LoVo (cell line): Measurements from ENCODE around the gene PRKCH.
"Not testable (repeated sequence)": the region's sequence is repeated elsewhere in the genome, so short reads cannot be mapped to it uniquely, and the experiment has no call there.

Experiments
- DNase-seq: peaks from one replicate; pipeline ENCODE4 v3.0.0-alpha.2; 2016; ENCODE audit warnings: low spot score

The PRKCH gene

GRCh38 chr14:61459229-61459628 lies 137.8 kb downstream of the PRKCH start:
- no peak for DNase-seq

DNA sequence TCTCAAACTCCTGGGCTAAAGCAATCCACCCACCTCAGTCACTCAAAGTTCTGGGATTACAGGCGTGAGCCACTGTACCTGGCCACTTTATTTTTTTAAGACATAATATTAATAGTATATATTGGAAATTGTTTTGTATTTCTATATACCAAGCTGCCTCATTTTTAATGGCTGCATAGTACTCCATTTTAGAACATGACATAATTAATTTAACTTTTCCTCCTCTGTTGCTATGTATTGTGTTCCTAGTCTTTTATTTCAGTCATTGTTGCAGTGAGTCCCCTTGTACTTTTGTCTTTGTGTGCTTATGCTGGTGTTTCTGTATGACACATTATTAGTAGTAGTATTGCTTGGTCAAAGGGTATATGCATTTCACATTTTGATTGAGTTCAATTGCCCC lies 138.7 kb downstream of the PRKCH start:
- DNase-seq: no peak

DNA sequence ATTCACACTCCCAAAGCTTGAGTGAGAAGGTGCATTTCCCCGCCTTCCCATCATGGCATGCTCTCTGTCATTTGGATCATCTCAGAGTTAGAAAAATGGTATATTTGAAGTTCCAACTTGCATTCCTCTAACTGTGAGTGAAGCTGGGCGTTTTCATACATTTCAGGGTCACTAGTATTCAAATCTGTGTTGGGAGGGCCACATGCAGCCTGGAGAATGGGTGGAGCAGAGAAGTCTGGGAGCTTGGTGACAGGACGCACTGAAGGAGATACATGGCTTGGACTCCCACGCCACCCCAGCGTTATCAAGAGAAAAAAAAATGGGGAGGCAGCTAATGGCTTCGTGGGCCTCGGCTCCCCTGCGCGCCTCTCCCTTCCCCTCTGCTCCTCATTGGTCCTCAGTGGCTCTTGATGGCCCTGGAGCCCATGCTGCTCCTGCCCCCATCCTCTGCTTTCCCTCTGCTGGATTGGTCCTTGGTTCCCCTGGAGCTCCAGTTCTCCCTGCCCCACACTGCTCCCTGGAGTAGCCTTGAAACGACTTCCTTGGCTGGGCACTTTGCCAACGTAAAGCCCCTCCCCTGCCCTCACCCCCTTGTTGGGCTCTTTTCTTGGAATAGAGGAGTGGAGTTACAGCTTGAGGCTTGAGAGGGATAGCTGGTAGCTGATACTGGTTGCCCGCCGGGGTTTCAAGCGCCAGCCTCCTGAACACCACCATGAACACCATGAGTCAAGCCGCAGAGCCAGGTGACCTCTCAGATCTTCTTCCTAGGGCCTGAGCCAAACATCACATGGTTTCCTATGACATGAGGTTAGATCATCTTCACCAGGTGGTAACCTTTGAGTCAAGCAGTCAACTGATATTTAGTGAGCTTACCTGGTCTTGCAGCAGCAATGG lies 139.6 kb downstream of the PRKCH start:
- DNase-seq: peak; percentile 11

DNA sequence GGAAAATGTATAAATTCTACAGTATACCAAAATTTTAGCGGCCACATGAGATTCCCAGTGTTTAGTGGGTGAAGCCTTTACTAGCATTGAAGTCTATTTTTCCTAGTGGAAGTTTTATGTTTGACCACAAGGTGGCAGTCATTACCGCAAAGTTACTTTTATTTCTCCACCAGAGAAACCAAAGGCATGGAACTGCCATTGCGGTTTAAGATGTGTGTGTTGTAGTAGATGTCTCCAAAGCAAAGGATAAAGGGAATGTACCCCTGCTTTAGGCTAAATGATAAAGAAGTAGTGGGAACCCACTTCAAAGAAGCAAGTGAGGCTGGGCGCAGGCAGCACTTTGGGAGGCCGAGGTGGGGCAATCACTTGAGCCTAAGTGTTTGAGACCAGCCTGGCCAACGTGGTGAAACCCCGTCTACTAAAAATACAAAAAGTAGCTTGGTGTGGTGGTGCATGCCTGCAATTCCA lies 140.5 kb downstream of the PRKCH start:
- DNase-seq: peak; percentile 66

DNA sequence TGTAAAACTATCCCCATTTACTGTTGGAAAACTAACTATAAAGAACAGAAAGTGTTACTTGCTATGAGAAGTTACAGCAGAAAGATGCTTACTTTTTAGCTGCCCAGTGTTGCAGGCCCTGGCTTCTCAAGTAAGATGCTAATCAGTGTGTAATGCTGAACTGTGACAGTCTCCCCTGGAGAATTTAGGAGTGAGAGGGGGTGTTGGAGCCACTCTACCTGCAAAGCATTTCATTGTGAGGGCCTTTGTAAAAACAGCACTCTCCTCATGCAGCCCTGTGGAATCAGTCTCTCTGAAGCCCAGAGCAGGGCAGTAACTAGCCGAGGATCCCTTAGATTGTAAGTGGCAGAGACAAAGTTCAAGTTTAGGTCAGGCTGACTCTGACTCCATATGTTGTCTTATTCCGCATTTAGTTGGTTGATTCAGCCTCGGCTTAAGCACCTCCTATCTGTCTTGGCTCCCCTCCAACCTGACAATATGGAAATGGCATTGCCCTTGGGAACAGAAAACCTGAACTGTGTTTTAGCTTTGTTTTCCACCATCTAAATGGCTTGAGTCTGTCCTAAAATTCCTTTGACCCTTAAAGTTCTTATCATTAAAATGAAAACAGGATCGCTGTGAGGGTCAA lies 141.3 kb downstream of the PRKCH start:
- DNase-seq: no peak

DNA sequence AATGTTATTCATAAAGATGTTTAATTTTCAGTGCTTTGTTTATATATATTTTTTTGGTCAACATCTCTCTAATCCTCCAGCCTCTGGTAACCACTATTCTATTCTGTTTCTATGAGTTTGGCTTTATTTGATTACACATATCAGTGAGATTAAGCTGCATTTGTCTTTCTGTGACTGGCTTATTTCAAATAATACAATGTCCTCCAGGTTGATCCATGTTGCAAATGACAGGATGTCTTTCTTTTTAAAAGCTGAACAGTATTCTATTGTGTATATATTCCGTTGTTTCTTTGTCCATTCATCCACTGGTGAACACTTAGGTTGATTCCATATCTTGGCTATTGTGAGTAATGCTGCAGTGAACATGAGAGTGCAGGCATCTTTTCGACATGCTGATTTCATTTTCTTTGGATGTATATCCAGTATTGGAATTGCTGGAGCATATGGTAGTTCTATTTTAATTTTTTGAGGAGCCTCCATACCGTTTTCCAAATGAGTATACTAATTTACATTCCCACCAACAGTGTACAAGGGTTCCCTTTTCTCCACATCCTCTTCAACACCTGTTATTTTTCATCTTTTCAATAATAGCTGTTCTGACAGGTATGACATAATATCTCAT lies 142.4 kb downstream of the PRKCH start:
- no peak for DNase-seq

DNA sequence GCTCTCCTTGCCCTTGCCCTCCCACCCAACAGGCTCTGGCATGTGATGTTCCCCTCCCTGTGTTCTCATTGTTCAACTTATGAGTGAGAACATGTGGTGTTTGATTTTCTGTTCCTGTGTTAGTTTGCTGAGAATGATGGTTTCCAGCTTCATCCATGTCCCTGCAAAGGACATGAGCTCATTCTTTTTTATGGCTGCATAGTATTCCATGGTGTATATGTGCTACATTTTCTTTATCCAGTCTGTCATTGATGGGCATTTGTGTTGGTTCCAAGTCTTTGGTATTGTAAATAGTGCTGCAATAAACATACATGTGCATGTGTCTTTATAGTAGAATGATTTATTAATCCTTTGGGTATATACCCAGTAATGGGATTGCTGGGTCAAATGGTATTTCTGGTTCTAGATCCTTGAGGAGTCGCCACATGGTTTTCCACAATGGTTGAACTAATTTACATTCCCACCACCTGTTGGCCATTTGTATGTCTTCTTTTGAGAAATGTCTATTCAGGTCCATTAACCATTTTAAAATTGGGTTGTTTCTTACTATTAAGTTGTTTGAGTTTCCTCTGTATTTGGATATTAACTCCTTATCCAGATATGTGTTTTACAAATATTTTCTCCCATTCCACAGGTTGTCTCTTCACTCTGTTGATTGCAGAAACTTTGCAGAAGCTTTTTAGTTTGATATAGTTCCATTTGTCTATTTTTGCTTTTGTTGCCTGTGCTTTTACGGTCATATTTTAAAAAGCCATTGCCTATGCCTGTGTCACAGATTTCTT lies 143.4 kb downstream of the PRKCH start:
- DNase-seq: not testable (repeated sequence)

DNA sequence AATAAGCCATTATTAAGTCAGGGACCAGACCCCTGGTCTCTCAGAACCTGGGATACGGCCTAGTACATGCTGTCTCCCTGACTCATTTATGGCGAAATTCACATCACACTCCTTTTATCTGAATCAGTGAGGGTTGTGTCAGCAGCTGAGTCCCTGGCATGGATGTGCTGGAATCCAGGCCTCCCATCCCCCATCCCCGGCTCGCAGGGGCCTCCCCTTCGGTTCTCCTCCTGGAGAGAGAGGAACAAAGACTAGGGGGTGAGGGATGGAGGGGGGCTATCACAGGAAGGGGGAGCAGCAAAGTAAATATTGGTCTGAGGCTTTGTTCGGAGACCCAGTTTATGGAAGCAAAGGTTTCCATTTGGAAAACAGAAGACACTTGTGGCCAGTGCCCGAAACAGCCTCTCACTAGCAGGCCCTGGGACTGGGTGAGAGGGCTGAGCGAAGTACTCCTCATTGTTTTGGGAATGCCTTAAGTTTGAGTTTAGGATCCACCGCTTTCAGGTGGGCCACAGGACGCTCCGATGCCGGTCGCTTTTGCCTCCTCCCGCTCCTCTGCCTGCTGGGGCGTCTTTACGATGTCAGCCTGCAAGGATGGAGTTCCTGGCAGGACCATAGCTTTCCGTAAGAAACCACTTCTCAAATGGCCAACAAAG lies 145.0 kb downstream of the PRKCH start:
- no peak for DNase-seq

GRCh38 chr14:61466905-61467280 lies 145.5 kb downstream of the PRKCH start:
- no peak for DNase-seq

GRCh38 chr14:61467296-61467695 lies 145.9 kb downstream of the PRKCH start:
- DNase-seq: no peak

DNA sequence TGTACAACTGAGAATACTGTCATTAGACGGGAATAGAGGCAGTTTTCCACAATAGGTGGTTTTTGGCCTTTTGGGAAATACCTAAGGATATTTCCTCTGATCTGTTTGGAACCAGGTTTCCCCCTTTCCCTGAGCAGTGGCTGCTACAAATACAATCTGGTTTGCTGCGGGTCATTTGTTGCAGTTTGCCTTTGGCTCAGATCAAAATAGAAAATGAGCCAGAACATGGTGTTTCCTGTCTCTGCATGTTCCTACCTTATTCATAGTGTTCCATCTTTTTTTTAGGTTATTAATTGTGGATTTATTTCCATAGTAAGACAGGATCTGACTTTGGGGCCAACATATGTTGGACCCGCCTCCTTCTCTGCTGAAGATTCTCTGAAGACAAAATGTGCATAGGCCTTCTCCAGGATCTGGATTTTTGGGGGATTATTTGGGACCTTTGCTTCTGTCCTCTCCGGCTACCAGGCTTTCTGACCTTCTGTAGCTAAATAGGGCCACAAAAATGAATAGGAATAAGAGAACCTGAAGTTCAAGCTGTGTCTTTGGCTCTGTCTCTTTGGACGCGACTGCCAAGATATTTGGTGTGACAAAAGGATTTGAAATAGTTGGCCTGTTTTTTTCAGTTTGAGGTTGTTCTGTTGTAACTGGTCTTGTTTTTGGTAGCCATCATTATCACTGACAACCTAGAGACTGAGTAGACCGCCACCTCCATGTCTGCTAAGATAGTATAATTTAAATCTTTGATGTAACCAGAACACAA lies 146.9 kb downstream of the PRKCH start:
- DNase-seq: no peak

GRCh38 chr14:61469781-61470180 lies 148.4 kb downstream of the PRKCH start:
- no peak for DNase-seq

DNA sequence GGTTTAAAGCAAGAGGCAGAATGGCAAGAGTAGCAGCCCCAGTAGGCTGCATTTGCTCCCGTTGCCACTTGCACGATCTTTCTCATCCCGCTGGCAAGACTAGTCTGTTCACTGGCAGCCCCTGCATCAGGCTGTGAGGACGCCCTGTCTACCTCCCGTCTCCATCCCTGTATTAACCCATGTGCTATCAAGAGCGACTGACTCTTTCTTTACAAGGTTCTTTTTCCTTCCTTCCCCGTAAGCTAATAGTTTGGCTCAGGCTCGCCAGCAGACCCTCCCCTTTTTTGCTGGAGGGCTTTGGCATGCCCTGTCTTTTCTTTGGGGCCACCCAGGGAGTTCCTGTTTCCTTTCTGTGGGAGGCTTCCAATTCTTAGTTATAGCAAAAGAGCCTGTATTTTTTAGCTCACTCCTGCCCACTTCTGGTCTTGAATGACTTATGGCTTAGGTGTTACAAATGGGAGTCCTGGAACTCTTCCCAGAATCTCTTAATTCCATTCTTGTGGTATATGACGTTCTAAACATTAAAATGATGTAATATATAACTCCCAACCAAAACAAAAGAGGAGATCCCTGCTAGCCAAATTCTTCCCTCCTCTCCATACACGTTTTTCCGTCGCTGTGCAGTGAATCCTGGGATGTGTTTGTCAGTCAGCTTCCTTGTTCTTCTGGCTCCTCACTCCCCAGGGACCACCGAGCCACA lies 149.0 kb downstream of the PRKCH start:
- DNase-seq: no peak

- no peak for DNase-seq
These were observed 149.5 kb downstream of the PRKCH start for GRCh38 chr14:61470961-61471293.

DNA sequence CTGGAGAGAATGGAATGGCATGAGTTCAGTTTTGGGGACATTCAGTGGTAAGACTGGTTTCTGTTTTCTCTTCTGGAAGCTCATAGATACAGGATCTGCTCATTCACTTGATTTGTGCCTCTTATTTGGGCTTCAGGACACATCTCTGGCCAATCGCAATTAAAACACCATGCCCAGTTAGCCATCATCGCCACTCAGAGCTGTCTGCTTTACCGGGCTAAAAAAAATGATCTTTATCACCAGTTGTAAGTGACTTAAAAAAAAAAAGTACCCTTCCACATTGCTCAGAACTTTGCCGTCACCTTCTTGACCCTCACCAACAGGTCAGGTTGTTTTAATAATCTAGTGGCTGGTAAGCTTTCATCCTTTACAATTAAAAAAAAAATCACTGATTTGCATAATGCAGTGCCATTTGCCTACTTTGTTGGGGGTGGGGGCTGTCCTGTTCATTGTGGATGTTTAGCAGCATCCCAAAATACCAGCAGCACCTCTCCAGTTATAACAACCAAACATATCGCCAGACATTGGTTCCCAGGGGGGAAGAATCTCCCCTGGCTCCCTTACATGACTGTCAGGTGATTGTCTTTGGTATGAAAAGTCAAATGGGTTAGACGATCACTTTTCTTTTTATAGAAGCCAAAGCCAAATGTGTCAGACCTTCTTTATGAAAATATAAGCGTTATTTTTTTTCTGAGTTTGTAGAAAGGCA lies 150.1 kb downstream of the PRKCH start:
- DNase-seq: no peak

- DNase-seq: peak; percentile 22
These were observed 150.8 kb downstream of the PRKCH start for GRCh38 chr14:61472011-61472672.

- no peak for DNase-seq
These were observed 151.5 kb downstream of the PRKCH start for GRCh38 chr14:61472801-61473376.

DNA sequence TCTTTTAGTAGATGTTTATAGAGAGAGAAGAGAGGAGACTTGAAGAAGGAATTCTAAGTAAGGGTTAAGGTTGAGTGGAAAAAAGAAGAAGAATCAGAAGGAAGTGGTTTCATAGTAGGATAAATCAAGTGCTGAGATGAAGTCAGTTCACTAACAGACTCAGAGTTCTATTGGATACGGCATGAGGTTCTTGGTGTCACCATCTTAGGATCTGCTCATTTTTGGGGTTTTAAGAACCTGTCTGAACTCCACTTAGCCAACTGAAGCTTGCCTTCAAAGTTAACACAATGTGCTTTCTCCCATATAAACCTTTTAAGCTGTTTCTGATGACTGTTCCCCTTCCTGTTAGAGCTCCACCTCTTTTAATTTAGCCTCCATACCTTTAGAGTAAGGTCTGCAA lies 152.6 kb downstream of the PRKCH start:
- no peak for DNase-seq

- DNase-seq: no peak
These were observed 153.3 kb downstream of the PRKCH start for GRCh38 chr14:61474701-61475100.
